Measurements from ENCODE around the gene ILF2. TPM values are rescaled to one million over a fixed set of nuclear protein-coding genes. Genes with fewer than 3 reads are reported as not detected.

The ILF2 gene
- total RNA-seq, 2 donors from 2014 or later = 116 to 122 TPM

DNA sequence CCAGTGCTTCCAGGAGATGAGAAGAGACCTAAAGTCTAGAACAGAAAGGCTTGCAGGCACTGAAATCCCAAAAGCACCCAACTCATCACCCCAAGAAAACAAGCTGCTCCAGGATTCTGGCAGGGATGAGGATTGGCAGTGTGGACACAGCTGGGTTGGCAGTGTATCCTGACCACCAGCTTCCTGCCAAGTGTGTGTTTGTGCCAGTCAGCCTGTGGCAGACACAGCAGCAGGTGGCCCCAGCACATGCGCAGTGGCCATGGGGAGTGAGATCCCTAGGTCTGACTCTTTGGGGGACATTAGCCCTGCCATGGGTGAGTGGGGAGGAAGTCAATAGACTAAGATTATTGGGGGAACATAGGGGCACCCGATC lies 20.9 kb downstream of the ILF2 start:
- TF ChIP-seq POLR2A (IDR thresholded peaks at IDR 0.05) (no peak), POLR2AphosphoS5 (IDR thresholded peaks at IDR 0.05) (peak; percentile 95)
- TF ChIP-seq, protein P1, sequence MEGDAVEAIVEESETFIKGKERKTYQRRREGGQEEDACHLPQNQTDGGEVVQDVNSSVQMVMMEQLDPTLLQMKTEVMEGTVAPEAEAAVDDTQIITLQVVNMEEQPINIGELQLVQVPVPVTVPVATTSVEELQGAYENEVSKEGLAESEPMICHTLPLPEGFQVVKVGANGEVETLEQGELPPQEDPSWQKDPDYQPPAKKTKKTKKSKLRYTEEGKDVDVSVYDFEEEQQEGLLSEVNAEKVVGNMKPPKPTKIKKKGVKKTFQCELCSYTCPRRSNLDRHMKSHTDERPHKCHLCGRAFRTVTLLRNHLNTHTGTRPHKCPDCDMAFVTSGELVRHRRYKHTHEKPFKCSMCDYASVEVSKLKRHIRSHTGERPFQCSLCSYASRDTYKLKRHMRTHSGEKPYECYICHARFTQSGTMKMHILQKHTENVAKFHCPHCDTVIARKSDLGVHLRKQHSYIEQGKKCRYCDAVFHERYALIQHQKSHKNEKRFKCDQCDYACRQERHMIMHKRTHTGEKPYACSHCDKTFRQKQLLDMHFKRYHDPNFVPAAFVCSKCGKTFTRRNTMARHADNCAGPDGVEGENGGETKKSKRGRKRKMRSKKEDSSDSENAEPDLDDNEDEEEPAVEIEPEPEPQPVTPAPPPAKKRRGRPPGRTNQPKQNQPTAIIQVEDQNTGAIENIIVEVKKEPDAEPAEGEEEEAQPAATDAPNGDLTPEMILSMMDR (IDR thresholded peaks at IDR 0.05) = peak in 1 of 4 experiments; percentile 4
- Histone ChIP-seq H3K9me3 (no peaks in the 10 kb centered on the region), H3K4me3 (no peak overlapping the region), H3K4me1 (replicated peaks) (peaks cover 4% of the 10 kb centered on the region), H3K27ac (peak overlapping the region; percentile 49 to 69), H3K36me3 (peaks cover 0 to 4% of the 10 kb centered on the region in 2 donors), H3K27me3 (replicated peaks; ENCODE audit: insufficient read depth) (no peaks in the 10 kb centered on the region)
- intact Hi-C loops (cut with DNase I) = no loop called here
- peak; percentile 89 for DNase-seq (ENCODE audit: low spot score)
- WGBS = 64% methylated on average over 2 of the region's 2 CpGs

DNA sequence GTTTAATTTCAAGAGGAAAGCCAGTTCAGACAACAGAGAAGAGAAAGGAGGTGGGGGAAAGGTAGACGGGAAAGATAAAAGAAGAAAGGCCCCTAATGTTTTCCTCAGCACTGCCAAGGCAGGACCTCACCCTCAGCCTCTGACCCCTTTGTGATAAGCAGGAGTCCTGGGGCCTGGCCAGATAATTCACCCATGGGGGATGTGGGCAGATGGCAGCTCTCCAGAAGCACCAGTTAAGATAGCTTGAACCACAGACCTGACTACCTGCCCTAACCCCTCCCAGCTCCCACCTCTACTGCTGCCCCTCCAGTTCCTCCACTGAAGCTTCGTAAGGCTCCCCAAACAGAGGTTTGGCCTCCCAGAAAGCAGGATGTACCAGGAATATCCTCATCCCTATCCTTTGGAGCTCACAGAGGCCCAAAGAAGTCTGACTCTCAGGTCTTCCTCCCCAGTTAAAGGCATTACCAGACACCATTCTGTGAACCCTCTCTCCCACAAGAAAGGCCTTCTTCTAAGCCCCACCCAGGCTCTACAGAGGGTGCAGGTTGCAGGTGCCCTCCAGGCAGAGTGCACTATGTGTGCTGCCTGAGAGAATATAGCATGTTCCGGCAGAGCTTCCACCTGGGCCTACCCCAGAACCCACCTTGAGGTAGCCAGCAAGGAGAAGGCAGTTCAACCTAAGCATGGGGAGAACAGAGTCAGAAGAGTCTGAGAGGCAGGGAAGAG lies 21.5 kb downstream of the ILF2 start:
- no peaks in the 10 kb centered on the region for H3K9me3 ChIP-seq
- H3K4me3 ChIP-seq = no peak overlapping the region
- WGBS = 43% methylated on average over 3 of the region's 3 CpGs
- intact Hi-C loops (cut with DNase I) = no loop called here
- H3K36me3 ChIP-seq = peaks cover 0 to 4% of the 10 kb centered on the region in 2 donors
- TF ChIP-seq POLR2AphosphoS5 (IDR thresholded peaks at IDR 0.05) (no peak), POLR2A (IDR thresholded peaks at IDR 0.05) (no peak)
- TF ChIP-seq, protein P1 (IDR thresholded peaks at IDR 0.05) = no peak
- DNase-seq (ENCODE audit: low spot score) = no peak
- H3K27me3 ChIP-seq (replicated peaks; ENCODE audit: insufficient read depth) = no peaks in the 10 kb centered on the region
- H3K4me1 ChIP-seq (replicated peaks) = peaks cover 4% of the 10 kb centered on the region
- peak overlapping the region; percentile 49 to 69 for H3K27ac ChIP-seq

DNA sequence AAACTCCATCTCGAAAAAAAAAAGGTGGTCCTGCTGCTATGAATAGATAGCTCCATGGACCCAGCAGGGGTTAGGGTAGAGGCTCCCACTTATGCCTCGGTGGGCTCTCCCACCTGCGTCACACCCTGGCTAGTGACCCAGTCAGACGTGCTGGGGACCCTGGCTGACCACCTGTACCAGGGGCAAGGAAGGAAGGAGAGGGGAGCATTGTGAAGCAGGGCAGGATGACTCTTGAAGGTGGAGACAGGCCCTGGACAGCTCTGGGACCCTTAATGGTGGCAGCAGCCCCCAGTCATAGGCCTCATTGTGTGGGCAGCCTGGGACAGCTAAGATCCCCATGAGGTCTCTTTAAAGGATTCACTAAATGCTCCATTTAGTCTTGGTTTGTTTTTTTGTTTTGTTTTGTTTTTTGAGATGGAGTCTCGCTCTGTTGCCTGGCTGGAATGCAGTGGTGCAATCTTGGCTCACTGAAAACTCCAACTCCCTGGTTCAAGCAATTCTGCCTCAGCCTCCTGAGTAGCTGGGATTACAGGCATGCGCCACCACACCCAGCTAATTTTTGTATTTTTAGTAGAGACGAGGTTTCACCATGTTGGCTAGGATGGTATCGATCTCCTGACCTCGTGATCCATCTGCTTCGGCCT lies 22.7 kb downstream of the ILF2 start:
- Histone ChIP-seq H3K4me1 (replicated peaks) (peaks cover 4% of the 10 kb centered on the region), H3K36me3 (peaks cover 4% of the 10 kb centered on the region in 2 donors), H3K9me3 (no peaks in the 10 kb centered on the region), H3K27me3 (replicated peaks; ENCODE audit: insufficient read depth) (no peaks in the 10 kb centered on the region), H3K27ac (no peak overlapping the region), H3K4me3 (no peak overlapping the region)
- intact Hi-C loops (cut with DNase I) = no loop called here
- no peak for TF ChIP-seq POLR2A (IDR thresholded peaks at IDR 0.05)
- TF ChIP-seq POLR2AphosphoS5 (IDR thresholded peaks at IDR 0.05) = no peak
- 83% methylated on average over 10 of the region's 10 CpGs for WGBS
- no peak for DNase-seq (ENCODE audit: low spot score)

DNA sequence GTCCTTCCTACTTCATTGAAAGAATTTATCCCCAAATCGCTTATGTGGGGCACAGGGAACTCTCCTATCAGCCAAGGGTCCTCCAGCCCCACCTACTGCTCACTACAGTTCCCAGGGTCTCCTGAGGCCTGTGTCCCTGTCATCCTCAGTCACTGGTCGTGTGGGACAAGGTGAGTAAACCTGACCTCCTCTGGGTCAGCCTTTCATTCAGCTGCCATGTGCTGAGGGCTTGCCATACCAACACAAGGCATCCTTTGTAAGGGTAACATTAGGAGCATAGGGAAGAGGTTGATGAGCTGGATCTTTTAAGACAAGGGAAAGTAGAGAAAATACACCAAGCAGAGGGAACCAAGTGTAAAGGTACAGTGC lies 23.5 kb downstream of the ILF2 start:
- H3K4me1 ChIP-seq (replicated peaks) = peaks cover 4% of the 10 kb centered on the region

DNA sequence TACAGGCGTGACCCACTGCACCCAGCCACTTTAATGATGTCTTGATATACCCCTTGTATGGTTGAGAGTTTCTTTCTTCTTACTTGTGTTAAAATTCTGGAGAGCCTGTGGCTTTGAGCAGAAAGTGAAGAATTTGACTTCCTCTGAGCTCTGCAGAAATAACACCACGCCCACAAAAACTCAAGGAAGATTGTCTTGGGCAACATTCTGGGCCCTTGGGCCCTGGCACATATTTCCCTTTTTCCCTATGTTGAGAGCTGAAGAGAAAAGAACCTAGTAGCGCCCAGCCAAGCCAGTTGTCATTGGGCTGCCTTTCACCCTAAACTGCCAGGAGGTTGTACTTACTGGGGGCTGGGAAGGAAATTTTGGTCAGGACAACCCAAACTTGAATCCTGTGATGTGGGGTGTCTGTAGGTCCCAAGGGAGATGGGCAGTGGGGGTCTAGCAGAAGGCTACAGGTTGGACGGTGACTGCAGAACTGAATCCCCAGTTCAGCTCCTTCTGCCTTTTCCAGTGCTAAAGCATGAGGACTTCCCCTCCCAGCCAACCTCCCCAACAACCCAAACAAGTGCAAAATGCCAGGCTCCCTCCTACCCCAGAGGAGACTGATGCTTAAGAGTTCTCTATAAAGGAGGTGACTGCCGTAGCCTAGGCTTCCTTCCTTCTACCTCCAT lies 24.0 kb downstream of the ILF2 start:
- 84% methylated on average over 5 of the region's 5 CpGs for WGBS
- Histone ChIP-seq H3K9me3 (no peaks in the 10 kb centered on the region), H3K4me3 (no peak overlapping the region), H3K4me1 (replicated peaks) (peaks cover 4% of the 10 kb centered on the region), H3K27ac (no peak overlapping the region), H3K27me3 (replicated peaks; ENCODE audit: insufficient read depth) (no peaks in the 10 kb centered on the region), H3K36me3 (peaks cover 6 to 11% of the 10 kb centered on the region in 2 donors)
- DNase-seq (ENCODE audit: low spot score) = no peak
- intact Hi-C loops (cut with DNase I) = no loop called here
- TF ChIP-seq, protein P1 (IDR thresholded peaks at IDR 0.05) = no peak
- TF ChIP-seq POLR2A (IDR thresholded peaks at IDR 0.05) (no peak), POLR2AphosphoS5 (IDR thresholded peaks at IDR 0.05) (no peak)

More for the DNA sequence above, 23.5 kb downstream of the ILF2 start:
- DNase-seq (ENCODE audit: low spot score) = no peak
- no peak for TF ChIP-seq POLR2A (IDR thresholded peaks at IDR 0.05)
- TF ChIP-seq POLR2AphosphoS5 (IDR thresholded peaks at IDR 0.05) = no peak
- TF ChIP-seq, protein P1 (IDR thresholded peaks at IDR 0.05) = no peak
- 59% methylated on average over 2 of the region's 2 CpGs for WGBS
- no peaks in the 10 kb centered on the region for H3K9me3 ChIP-seq
- H3K27ac ChIP-seq = no peak overlapping the region
- H3K36me3 ChIP-seq = peaks cover 6 to 11% of the 10 kb centered on the region in 2 donors
- no peak overlapping the region for H3K4me3 ChIP-seq
- intact Hi-C loops (cut with DNase I) = no loop called here
- H3K27me3 ChIP-seq (replicated peaks; ENCODE audit: insufficient read depth) = no peaks in the 10 kb centered on the region

Data from prostate gland (tissue), 2 donors.